H1 (cell line): Measurements from ENCODE around the gene MDM4. TPM values are rescaled to one million over a fixed set of nuclear protein-coding genes. Genes with fewer than 3 reads are reported as not detected.

Experiments
- CTCF ChIA-PET: fragments of 300-600 bp; sonication (Branson Sonifier 250); formaldehyde crosslinking; loops from one replicate; lab custom pipeline; 2021; ENCODE audit not compliant: partially characterized antibody; lab: Charles Lee
- POLR2A ChIA-PET: fragments of 300-600 bp; sonication (Branson Sonifier 250); formaldehyde crosslinking; loops from one replicate; lab custom pipeline; 2021; ENCODE audit warnings: inconsistent platforms; ENCODE audit not compliant: partially characterized antibody; lab: Charles Lee
- DNase-seq, 2 experiments: peaks; one replicate each; pipeline versions ENCODE4 v3.0.0 to v3.0.0-alpha.2; 2010 to 2022; ENCODE audit warnings: low spot score in 2 of 2, low read depth in 1 of 2, mixed read lengths in 1 of 2
- FAIRE-seq: peaks from 2 replicates; lab custom pipeline; 2011; peaks lifted over from hg19 to GRCh38; lab: Jason Lieb, UNC
- H2AFZ ChIP-seq: 2 replicates; pipeline ENCODE4 v1.8.1; 2012; ENCODE audit warnings: low read length, inconsistent platforms
- H2AK5ac ChIP-seq: 2 replicates; pipeline ENCODE4 v1.6.1; 2013; ENCODE audit warnings: low read depth, low read length
- H2BK120ac ChIP-seq: replicated peaks from 2 replicates; pipeline ENCODE3; 2013; ENCODE audit warnings: low read depth, low read length, inconsistent platforms
- H2BK12ac ChIP-seq: 2 replicates; pipeline ENCODE4 v1.6.1; 2013; ENCODE audit warnings: low read depth, low read length
- H2BK15ac ChIP-seq: 2 replicates; pipeline ENCODE4 v1.6.1; 2013; ENCODE audit warnings: low read length
- H2BK20ac ChIP-seq: 2 replicates; pipeline ENCODE4 v1.6.1; 2013; ENCODE audit warnings: low read length
- H2BK5ac ChIP-seq: 2 replicates; pipeline ENCODE4 v1.6.1; 2013; ENCODE audit warnings: low read depth, low read length
- H3K14ac ChIP-seq: 2 replicates; pipeline ENCODE4 v1.6.1; 2013; ENCODE audit warnings: inconsistent platforms; ENCODE audit not compliant: insufficient read length
- H3K18ac ChIP-seq: 2 replicates; pipeline ENCODE4 v1.6.1; 2013; ENCODE audit warnings: low read length; ENCODE audit errors: extremely low read depth
- H3K23ac ChIP-seq: 2 replicates; pipeline ENCODE4 v1.6.1; 2013; ENCODE audit warnings: inconsistent platforms; ENCODE audit not compliant: insufficient read length
- H3K23me2 ChIP-seq: 2 replicates; pipeline ENCODE4 v1.6.1; 2013; ENCODE audit warnings: low read depth, low read length
- H3K27ac ChIP-seq: 2 replicates; pipeline ENCODE4 v1.6.1; 2011; ENCODE audit warnings: low read depth, low read length, inconsistent platforms
- H3K27me3 ChIP-seq, 4 experiments: replicated peaks in 1 of 4; 1 replicate in 1 of 4; 2 replicates in 3 of 4; pipeline versions ENCODE4 v1.6.1 to v1.8.1; 2011 to 2013; ENCODE audit warnings: low read length in 3 of 4, mild to moderate bottlenecking in 3 of 4, inconsistent platforms in 2 of 4, mixed read lengths in 2 of 4, moderate library complexity in 1 of 4; ENCODE audit not compliant: control insufficient read depth in 3 of 4, insufficient read depth in 3 of 4; ENCODE audit errors: extremely low read depth in 1 of 4
- H3K36me3 ChIP-seq, 4 experiments: 2 replicates each; pipeline versions ENCODE4 v1.6.1 to v1.8.1; 2011 to 2013; ENCODE audit warnings: mild to moderate bottlenecking in 4 of 4, low read length in 3 of 4, moderate library complexity in 2 of 4, control low read depth in 1 of 4, inconsistent platforms in 1 of 4; ENCODE audit not compliant: insufficient read depth in 4 of 4, control insufficient read depth in 2 of 4
- H3K4ac ChIP-seq: replicated peaks from 2 replicates; pipeline ENCODE3; 2013; ENCODE audit warnings: low read length, low read depth, mixed read lengths, inconsistent platforms; ENCODE audit not compliant: insufficient read length
- H3K4me1 ChIP-seq, 4 experiments: replicated peaks in 1 of 4; 1 replicate in 1 of 4; 2 replicates in 3 of 4; pipeline versions ENCODE4 v1.6.1 to v1.8.1; 2011 to 2013; ENCODE audit warnings: low read length in 3 of 4, inconsistent platforms in 2 of 4, mixed read lengths in 1 of 4; ENCODE audit not compliant: insufficient read depth in 4 of 4, control insufficient read depth in 3 of 4
- H3K4me2 ChIP-seq, 2 experiments: 2 replicates each; pipeline versions ENCODE4 v1.6.1 to v1.8.1; 2011 to 2013; ENCODE audit warnings: low read depth in 2 of 2, low read length in 2 of 2, control low read depth in 1 of 2, inconsistent platforms in 1 of 2, mild to moderate bottlenecking in 1 of 2; ENCODE audit not compliant: insufficient read depth in 1 of 2
- H3K4me3 ChIP-seq, 4 experiments: fragments of 200-600, 300-600 bp in 1 of 4; sonication (generic), shearing (Covaris generic), sonication (Bioruptor Twin) in 1 of 4; 2 replicates each; pipeline versions ENCODE4 v1.5.1 to v1.8.1; 2011 to 2016; ENCODE audit warnings: low read length in 4 of 4, low read depth in 3 of 4, control low read depth in 2 of 4, inconsistent platforms in 2 of 4, mild to moderate bottlenecking in 2 of 4, mixed read lengths in 1 of 4, moderate library complexity in 1 of 4; ENCODE audit not compliant: insufficient read depth in 2 of 4; ENCODE audit errors: extremely low read depth in 1 of 4
- H3K56ac ChIP-seq: replicated peaks from 2 replicates; pipeline ENCODE3; 2013; ENCODE audit warnings: low read depth, mild to moderate bottlenecking, mixed read lengths, low read length, inconsistent platforms; ENCODE audit not compliant: insufficient read length
- H3K79me1 ChIP-seq: 2 replicates; pipeline ENCODE4 v1.6.1; 2013; ENCODE audit warnings: low read depth, low read length, control low read depth
- H3K79me2 ChIP-seq, 2 experiments: 2 replicates each; pipeline versions ENCODE4 v1.6.1 to v1.8.1; 2012 to 2013; ENCODE audit warnings: low read length in 2 of 2, mild to moderate bottlenecking in 2 of 2, inconsistent platforms in 1 of 2; ENCODE audit not compliant: insufficient read depth in 2 of 2, control insufficient read depth in 1 of 2
- H3K9ac ChIP-seq, 4 experiments: replicated peaks in 1 of 4; 1 replicate in 1 of 4; 2 replicates in 3 of 4; pipeline versions ENCODE4 v1.6.1 to v1.8.1; 2011 to 2013; ENCODE audit warnings: low read depth in 3 of 4, low read length in 3 of 4, control low read depth in 2 of 4, mild to moderate bottlenecking in 2 of 4, moderate library complexity in 2 of 4, inconsistent platforms in 1 of 4; ENCODE audit errors: extremely low read depth in 1 of 4
- H3K9me3 ChIP-seq, 2 experiments: 2 replicates each; pipeline versions ENCODE4 v1.6.1 to v1.8.1; 2012 to 2013; ENCODE audit warnings: mild to moderate bottlenecking in 2 of 2, moderate library complexity in 2 of 2, control low read depth in 1 of 2, inconsistent platforms in 1 of 2, low read depth in 1 of 2, low read length in 1 of 2, mixed read lengths in 1 of 2; ENCODE audit not compliant: insufficient read depth in 2 of 2
- H4K20me1 ChIP-seq, 2 experiments: replicated peaks in 1 of 2; 2 replicates each; pipeline versions ENCODE3 to v1.8.1; 2011 to 2013; ENCODE audit warnings: inconsistent platforms in 2 of 2, low read length in 2 of 2, mild to moderate bottlenecking in 1 of 2; ENCODE audit not compliant: insufficient read depth in 2 of 2, control insufficient read depth in 1 of 2
- H4K5ac ChIP-seq: 2 replicates; pipeline ENCODE4 v1.6.1; 2013; ENCODE audit warnings: low read length, low read depth, mixed read lengths, inconsistent platforms; ENCODE audit not compliant: insufficient read length
- H4K8ac ChIP-seq: 2 replicates; pipeline ENCODE4 v1.8.0; 2013; ENCODE audit warnings: mild to moderate bottlenecking, moderate library complexity, low read length, inconsistent platforms; ENCODE audit not compliant: insufficient read depth; ENCODE audit errors: extremely low read depth
- H4K91ac ChIP-seq: replicated peaks from 2 replicates; pipeline ENCODE3; 2013; ENCODE audit warnings: low read length, mixed read lengths, inconsistent platforms; ENCODE audit not compliant: insufficient read length
- GTF2F1 ChIP-seq: IDR thresholded peaks from 2 replicates; pipeline ENCODE4 v1.6.1; 2012; ENCODE audit warnings: low read depth, low read length, improper control_type of control experiment, borderline replicate concordance
- HDAC2 ChIP-seq, 2 experiments: fragments of 300-600 bp in 1 of 2; sonication (generic) in 1 of 2; IDR thresholded peaks; 2 replicates each; pipeline ENCODE4 v1.6.1; 2011 to 2012; ENCODE audit warnings: low read depth in 2 of 2, low read length in 2 of 2, mild to moderate bottlenecking in 2 of 2, moderate library complexity in 2 of 2, borderline replicate concordance in 1 of 2, inconsistent platforms in 1 of 2
- HDAC6 ChIP-seq: IDR thresholded peaks from one replicate; pipeline ENCODE4 v1.7.1; 2012; ENCODE audit warnings: low read depth, mild to moderate bottlenecking, inconsistent platforms, low read length, moderate library complexity
- RNF2 ChIP-seq: fragments of 200-900, 300-1000 bp; sonication (generic); IDR thresholded peaks from 2 replicates; pipeline ENCODE4 v1.7.1; 2016; ENCODE audit warnings: borderline replicate concordance, low read depth, mild to moderate bottlenecking, antibody characterized with exemption, low read length; ENCODE audit not compliant: poor library complexity, severe bottlenecking; ENCODE audit errors: missing control alignments
- WGBS, 2 experiments: shearing (Covaris generic) in 1 of 2; methylation state at CpG; one replicate each; pipeline versions ENCODE4 v1.1.6 to v1.1.7; 2013 to 2015; ENCODE audit warnings: low lambda C conversion rate in 2 of 2, mixed read lengths in 2 of 2, inconsistent platforms in 1 of 2, low coverage in 1 of 2, missing lambda C conversion rate in 1 of 2; ENCODE audit not compliant: insufficient replicate concordance in 2 of 2, insufficient coverage in 1 of 2, insufficient read length in 1 of 2; ENCODE audit errors: extremely low coverage in 1 of 2, missing lambda C conversion rate in 1 of 2; 5-methylcytosine and 5-hydroxymethylcytosine counted together
- polyA plus RNA-seq, 7 experiments: library from polyadenylated mRNA; depleted of rRNA in 3 of 7; stranded (reverse) in 5 of 7; unstranded in 2 of 7; fragments of >200 nt in 5 of 7; fragments of 200-250 nt in 2 of 7; gene quantifications; 1 replicate in 5 of 7; 2 replicates in 1 of 7; 4 replicates in 1 of 7; pipeline versions ENCODE4 v1.2.1 to v1.2.3, GENCODE V29; 2011 to 2013; ENCODE audit warnings: missing spikeins in 2 of 7, mixed read lengths in 2 of 7
- total RNA-seq: library from RNA; stranded (reverse); fragmentation: NEBNext Ultra II Directional; extraction: Animal tissue kit (Norgen Biotek cat#: 25700); gene quantifications from 2 replicates; pipeline ENCODE4 v1.2.1, GENCODE V29; 2021

MDM4 gene
- total and polyA plus RNA-seq, 2 of the 8 experiments (the other 6 are each of a cell fraction or from before 2014, with no cell fraction given), result 10.8 to 84.9 TPM

DNA sequence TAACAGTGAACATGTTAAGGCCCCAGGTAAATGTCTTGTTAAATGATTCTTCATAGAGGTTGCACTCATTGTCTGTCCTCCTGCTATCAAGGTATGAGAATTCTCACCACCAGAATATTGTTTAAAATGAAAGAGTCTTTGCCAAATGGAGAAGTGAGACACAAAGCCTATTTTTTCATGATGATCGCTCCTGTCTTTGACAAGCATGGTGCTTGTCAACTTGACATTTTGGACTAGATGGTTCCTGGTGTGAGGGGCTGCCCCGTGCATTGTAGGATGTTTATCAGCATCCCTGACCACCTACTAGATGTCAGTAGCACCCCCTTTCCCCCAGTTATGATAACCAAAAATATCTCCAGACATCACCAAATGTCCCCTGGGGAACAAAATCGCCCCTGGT, 65.6 kb downstream of the MDM4 start:
- DNase-seq, result no peak
- FAIRE-seq, result no peak
- H2AK5ac ChIP-seq, result peak overlapping the region; percentile 13; the same call in 1 of the 2 replicates
- H2BK12ac ChIP-seq, result no peak overlapping the region
- POLR2A ChIA-PET, result no interaction called here
- H3K23ac ChIP-seq, result no peak overlapping the region
- no peak overlapping the region for H3K4ac ChIP-seq
- H2BK15ac ChIP-seq, result no peak overlapping the region
- no peak overlapping the region for H2AFZ ChIP-seq
- no peak overlapping the region for H3K18ac ChIP-seq
- H3K14ac ChIP-seq, result no peak overlapping the region
- 91% methylated on average over 3 of the region's 3 CpGs; no CpG with 5 or more reads in 1 of the 2 experiments for WGBS, 2 experiments
- H3K27me3 ChIP-seq, result peaks cover 0 to 2% (median 1%) of the 10 kb centered on the region in 4 experiments; a peak in 1 of 7 replicates
- H3K4me1 ChIP-seq, result peaks cover 3 to 25% (median 17%) of the 10 kb centered on the region in 4 experiments
- no peaks in the 10 kb centered on the region for H3K79me2 ChIP-seq
- no peak overlapping the region for H4K8ac ChIP-seq
- TF ChIP-seq RNF2 (no peak), GTF2F1 (no peak), HDAC2 (IDR thresholded peaks at IDR 0.05; ENCODE audit: borderline replicate concordance in 1 of 2, low read depth in 2 of 2, low read length in 2 of 2) (no peak), HDAC6 (no peak)
- no peak overlapping the region for H3K4me2 ChIP-seq
- no peak overlapping the region for H3K4me3 ChIP-seq
- no peak overlapping the region for H4K91ac ChIP-seq
- no peaks in the 10 kb centered on the region for H4K20me1 ChIP-seq
- H3K56ac ChIP-seq, result no peak overlapping the region
- H2BK20ac ChIP-seq, result no peak overlapping the region
- no peaks in the 10 kb centered on the region for H3K9me3 ChIP-seq
- H3K27ac ChIP-seq, result no peak overlapping the region
- H3K79me1 ChIP-seq, result no peaks in the 10 kb centered on the region
- H3K9ac ChIP-seq, result no peak overlapping the region
- no peaks in the 10 kb centered on the region for H3K23me2 ChIP-seq
- no peak overlapping the region for H2BK120ac ChIP-seq
- H3K36me3 ChIP-seq, result no peaks in the 10 kb centered on the region
- no peak overlapping the region for H4K5ac ChIP-seq
- no peak overlapping the region for H2BK5ac ChIP-seq
- CTCF ChIA-PET, result interaction anchor here (0.8 to 28.0 kb wide), 5 partner anchors 15 to 227 kb away, joined by 3 to 397 read pairs (median 10); no protein-coding TSS in a partner anchor
